ENCODE data around the gene LMO1. TPM values are rescaled to one million over a fixed set of nuclear protein-coding genes. Genes with fewer than 3 reads are reported as not detected.

LMO1 gene
- total and polyA plus RNA-seq, 10 donors, result 0.17 to 1.0 (median 0.57) TPM; not detected in 5

- H3K4me1 ChIP-seq, result peaks cover 0 to 15% (median 9%) of the 10 kb centered on the region in 6 donors
- H3K4me3 ChIP-seq, result peak overlapping the region in 4 of 8 donors; percentile 12 to 56 (median 27)
- TF ChIP-seq, protein P1, sequence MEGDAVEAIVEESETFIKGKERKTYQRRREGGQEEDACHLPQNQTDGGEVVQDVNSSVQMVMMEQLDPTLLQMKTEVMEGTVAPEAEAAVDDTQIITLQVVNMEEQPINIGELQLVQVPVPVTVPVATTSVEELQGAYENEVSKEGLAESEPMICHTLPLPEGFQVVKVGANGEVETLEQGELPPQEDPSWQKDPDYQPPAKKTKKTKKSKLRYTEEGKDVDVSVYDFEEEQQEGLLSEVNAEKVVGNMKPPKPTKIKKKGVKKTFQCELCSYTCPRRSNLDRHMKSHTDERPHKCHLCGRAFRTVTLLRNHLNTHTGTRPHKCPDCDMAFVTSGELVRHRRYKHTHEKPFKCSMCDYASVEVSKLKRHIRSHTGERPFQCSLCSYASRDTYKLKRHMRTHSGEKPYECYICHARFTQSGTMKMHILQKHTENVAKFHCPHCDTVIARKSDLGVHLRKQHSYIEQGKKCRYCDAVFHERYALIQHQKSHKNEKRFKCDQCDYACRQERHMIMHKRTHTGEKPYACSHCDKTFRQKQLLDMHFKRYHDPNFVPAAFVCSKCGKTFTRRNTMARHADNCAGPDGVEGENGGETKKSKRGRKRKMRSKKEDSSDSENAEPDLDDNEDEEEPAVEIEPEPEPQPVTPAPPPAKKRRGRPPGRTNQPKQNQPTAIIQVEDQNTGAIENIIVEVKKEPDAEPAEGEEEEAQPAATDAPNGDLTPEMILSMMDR (IDR thresholded peaks at IDR 0.05 in 8 of 11, conservative IDR thresholded peaks at IDR 0.05 in 3 of 11), result no peak
- TF ChIP-seq POLR2AphosphoS5 (IDR thresholded peaks at IDR 0.05) (no peak), POLR2A (IDR thresholded peaks at IDR 0.05) (no peak)
- H3K9me3 ChIP-seq, result no peaks in the 10 kb centered on the region
- H3K36me3 ChIP-seq, result no peaks in the 10 kb centered on the region
- H3K27me3 ChIP-seq (replicated peaks in 1 of 7), result peaks cover 0 to 32% (median 0%) of the 10 kb centered on the region in 7 donors
- H3K27ac ChIP-seq, result peak overlapping the region in 6 of 8 donors; percentile 35 to 63 (median 48)
- intact Hi-C loops (cut with DNase I; ENCODE audit: low total_unique reads), result no loop called here
- 47 to 53% (median 49%) methylated on average over 8 of the region's 8 CpGs for WGBS, 5 donors
- no peak for DNase-seq
These were observed 19.4 kb upstream of the LMO1 start for GRCh38 chr11:8283100-8283464.

DNA sequence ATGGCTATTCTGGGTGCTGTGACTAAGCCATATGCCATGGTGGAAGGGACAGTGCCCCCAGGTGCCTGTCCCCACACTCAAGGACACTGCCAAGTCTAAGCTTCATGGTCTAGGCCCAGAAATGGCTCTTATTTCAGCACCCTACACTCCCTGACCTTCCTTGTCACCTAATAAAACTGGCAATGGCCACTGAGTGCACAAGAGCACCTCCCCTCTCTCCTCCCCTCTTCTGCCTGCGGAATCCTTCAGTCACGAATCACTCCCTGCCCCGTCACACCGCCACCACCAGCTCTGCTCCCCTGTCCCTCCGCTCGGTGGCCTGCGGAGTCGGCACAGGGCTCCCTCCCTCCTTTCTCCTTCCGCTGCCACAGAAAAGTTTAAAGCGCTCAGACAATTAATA is 19.0 kb upstream of the LMO1 start:
- H3K9me3 ChIP-seq, result no peaks in the 10 kb centered on the region
- no peaks in the 10 kb centered on the region for H3K36me3 ChIP-seq
- H3K4me3 ChIP-seq, result no peak overlapping the region
- H3K27ac ChIP-seq, result peak overlapping the region in 5 of 8 donors; percentile 35 to 63 (median 49)
- intact Hi-C loops (cut with DNase I; ENCODE audit: low total_unique reads), result no loop called here
- 69 to 82% (median 75%) methylated on average over 10 of the region's 10 CpGs for WGBS, 5 donors
- DNase-seq, result peak; percentile 69
- H3K4me1 ChIP-seq, result peaks cover 0 to 15% (median 9%) of the 10 kb centered on the region in 6 donors
- peaks cover 0 to 32% (median 0%) of the 10 kb centered on the region in 7 donors for H3K27me3 ChIP-seq (replicated peaks in 1 of 7)
- TF ChIP-seq POLR2AphosphoS5 (IDR thresholded peaks at IDR 0.05) (no peak), POLR2A (IDR thresholded peaks at IDR 0.05) (no peak)
- TF ChIP-seq, protein P1 (IDR thresholded peaks at IDR 0.05 in 8 of 11, conservative IDR thresholded peaks at IDR 0.05 in 3 of 11), result no peak

- DNase-seq, result no peak
These were observed 17.6 kb upstream of the LMO1 start for GRCh38 chr11:8281266-8281665.

DNA sequence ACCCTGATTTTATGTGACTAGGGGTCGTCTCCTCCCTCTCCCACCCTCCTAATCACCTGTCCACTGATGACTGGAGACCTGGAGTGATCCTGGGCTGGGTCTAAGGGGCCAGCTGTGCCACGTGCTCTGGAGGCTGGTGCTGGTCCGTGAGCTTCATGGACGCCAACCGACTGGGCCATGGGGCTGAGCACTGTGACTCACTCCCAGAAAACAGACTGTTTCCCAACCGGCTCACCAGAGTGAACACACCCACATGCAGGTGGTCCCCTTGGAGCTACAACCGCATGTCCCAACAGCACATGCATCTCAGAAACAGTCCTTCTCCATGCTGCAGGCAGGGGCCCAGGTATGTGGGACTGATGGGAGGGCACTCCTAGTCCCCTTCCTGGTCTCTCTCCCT is 14.0 kb upstream of the LMO1 start:
- peak; percentile 51 for DNase-seq

More at GRCh38 chr11:8281266-8281665, 17.6 kb upstream of the LMO1 start:
- Histone ChIP-seq H3K4me1 (peaks cover 0 to 15% (median 9%) of the 10 kb centered on the region in 6 donors), H3K36me3 (no peaks in the 10 kb centered on the region), H3K4me3 (no peak overlapping the region), H3K9me3 (no peaks in the 10 kb centered on the region), H3K27ac (no peak overlapping the region), H3K27me3 (replicated peaks in 1 of 7) (peaks cover 0 to 32% (median 0%) of the 10 kb centered on the region in 7 donors)
- TF ChIP-seq, protein P1 (IDR thresholded peaks at IDR 0.05 in 8 of 11, conservative IDR thresholded peaks at IDR 0.05 in 3 of 11), result no peak
- intact Hi-C loops (cut with DNase I; ENCODE audit: low total_unique reads), result no loop called here
- WGBS, 5 donors, result 84 to 98% (median 89%) methylated on average over 2 of the region's 2 CpGs

More for the DNA sequence above, 14.0 kb upstream of the LMO1 start:
- peaks cover 0 to under 1% (median 0%) of the 10 kb centered on the region in 6 donors for H3K4me1 ChIP-seq
- intact Hi-C loops (cut with DNase I; ENCODE audit: low total_unique reads), result no loop called here
- H3K4me3 ChIP-seq, result no peak overlapping the region
- WGBS, 5 donors, result 86 to 98% (median 91%) methylated on average over 7 of the region's 7 CpGs
- TF ChIP-seq POLR2A (IDR thresholded peaks at IDR 0.05) (no peak), POLR2AphosphoS5 (IDR thresholded peaks at IDR 0.05) (no peak)
- TF ChIP-seq, protein P1 (IDR thresholded peaks at IDR 0.05 in 8 of 11, conservative IDR thresholded peaks at IDR 0.05 in 3 of 11), result no peak
- peaks cover 0 to 12% (median 0%) of the 10 kb centered on the region in 7 donors for H3K27me3 ChIP-seq (replicated peaks in 1 of 7)
- no peaks in the 10 kb centered on the region for H3K36me3 ChIP-seq
- H3K27ac ChIP-seq, result no peak overlapping the region
- no peaks in the 10 kb centered on the region for H3K9me3 ChIP-seq
